Peyer's patch (tissue), 4 donors: Measurements from ENCODE around the gene P2RX7. TPM values are rescaled to one million over a fixed set of nuclear protein-coding genes. Genes with fewer than 3 reads are reported as not detected.

Experiments used
- DNase-seq, 3 donors: peaks; one replicate each; pipeline ENCODE4 v3.0.0-alpha.2; 2017 to 2019
- H3K27ac ChIP-seq, 4 donors: fragments of 200-600 bp; sonication (generic); one replicate each; pipeline ENCODE4 v1.5.1; 2016 to 2019
- H3K27me3 ChIP-seq, 2 donors: fragments of 200-600 bp; sonication (generic); one replicate each; pipeline ENCODE4 v1.5.1; 2019
- H3K36me3 ChIP-seq, 3 donors: fragments of 200-600 bp; sonication (generic); one replicate each; pipeline ENCODE4 v1.5.1; 2016 to 2019
- H3K4me1 ChIP-seq, 4 donors: fragments of 200-600 bp; sonication (generic); one replicate each; pipeline ENCODE4 v1.5.1; 2016 to 2019
- H3K4me3 ChIP-seq, 4 donors: fragments of 200-600 bp; sonication (generic); 1 replicate in 3 of 4; 2 replicates in 1 of 4; pipeline ENCODE4 v1.5.1; 2016 to 2019; ENCODE audit warnings: mild to moderate bottlenecking in 1 of 4
- H3K9me3 ChIP-seq, 4 donors: fragments of 200-600 bp; sonication (generic); one replicate each; pipeline ENCODE4 v1.5.1; 2016 to 2019; ENCODE audit warnings: mild to moderate bottlenecking in 1 of 4
- POLR2A ChIP-seq, 2 donors: fragments of 450-650 bp; IDR thresholded peaks; one replicate each; pipeline ENCODE4 v1.5.1; 2017; ENCODE audit warnings: antibody characterized with exemption in 2 of 2, mild to moderate bottlenecking in 2 of 2, moderate library complexity in 2 of 2
- total RNA-seq, 4 donors: library from RNA; depleted of rRNA; stranded (reverse); fragments of >200 nt; gene quantifications; one replicate each; pipeline ENCODE4 v1.1.0, GENCODE V29; 2016
- TF ChIP-seq, protein P1 (sequence below), 6 experiments: fragments of 450-650 bp in 4 of 6; fragments of 200-600 bp in 2 of 6; sonication (generic) in 1 of 6; IDR thresholded peaks; one replicate each; pipeline ENCODE4 v1.5.1; 2017 to 2019; ENCODE audit warnings: antibody characterized with exemption in 6 of 6, mild to moderate bottlenecking in 3 of 6, moderate library complexity in 1 of 6

P2RX7 gene
- total RNA-seq, 4 donors from 2014 or later = 1.0 to 9.1 (median 1.7) TPM; not detected in 1

DNA sequence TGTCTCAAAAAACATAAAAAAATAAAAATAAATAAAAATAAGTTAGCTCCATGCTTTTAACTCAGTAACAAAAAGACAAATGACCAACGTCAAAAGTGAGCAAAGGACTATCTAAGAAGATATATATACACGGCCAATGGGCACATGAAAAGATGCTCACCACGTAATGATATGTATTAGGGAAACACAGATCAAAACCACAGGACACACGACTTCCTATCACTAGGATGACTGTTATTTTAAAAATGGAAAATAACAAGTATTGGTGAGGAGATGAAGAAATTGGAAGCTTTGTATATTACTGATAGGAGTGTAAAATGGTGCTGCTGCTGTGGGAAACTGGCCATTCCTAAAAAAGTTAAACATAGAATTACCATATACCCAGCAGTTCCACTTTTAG lies 20.2 kb upstream of the P2RX7 start:
- DNase-seq = no peak
- Histone ChIP-seq H3K4me1 (no peaks in the 10 kb centered on the region), H3K27ac (no peak overlapping the region), H3K4me3 (no peak overlapping the region), H3K9me3 (no peaks in the 10 kb centered on the region), H3K27me3 (no peaks in the 10 kb centered on the region), H3K36me3 (no peaks in the 10 kb centered on the region)
- TF ChIP-seq POLR2A (IDR thresholded peaks at IDR 0.05) = no peak
- TF ChIP-seq, protein P1, sequence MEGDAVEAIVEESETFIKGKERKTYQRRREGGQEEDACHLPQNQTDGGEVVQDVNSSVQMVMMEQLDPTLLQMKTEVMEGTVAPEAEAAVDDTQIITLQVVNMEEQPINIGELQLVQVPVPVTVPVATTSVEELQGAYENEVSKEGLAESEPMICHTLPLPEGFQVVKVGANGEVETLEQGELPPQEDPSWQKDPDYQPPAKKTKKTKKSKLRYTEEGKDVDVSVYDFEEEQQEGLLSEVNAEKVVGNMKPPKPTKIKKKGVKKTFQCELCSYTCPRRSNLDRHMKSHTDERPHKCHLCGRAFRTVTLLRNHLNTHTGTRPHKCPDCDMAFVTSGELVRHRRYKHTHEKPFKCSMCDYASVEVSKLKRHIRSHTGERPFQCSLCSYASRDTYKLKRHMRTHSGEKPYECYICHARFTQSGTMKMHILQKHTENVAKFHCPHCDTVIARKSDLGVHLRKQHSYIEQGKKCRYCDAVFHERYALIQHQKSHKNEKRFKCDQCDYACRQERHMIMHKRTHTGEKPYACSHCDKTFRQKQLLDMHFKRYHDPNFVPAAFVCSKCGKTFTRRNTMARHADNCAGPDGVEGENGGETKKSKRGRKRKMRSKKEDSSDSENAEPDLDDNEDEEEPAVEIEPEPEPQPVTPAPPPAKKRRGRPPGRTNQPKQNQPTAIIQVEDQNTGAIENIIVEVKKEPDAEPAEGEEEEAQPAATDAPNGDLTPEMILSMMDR (IDR thresholded peaks at IDR 0.05) = no peak

DNA sequence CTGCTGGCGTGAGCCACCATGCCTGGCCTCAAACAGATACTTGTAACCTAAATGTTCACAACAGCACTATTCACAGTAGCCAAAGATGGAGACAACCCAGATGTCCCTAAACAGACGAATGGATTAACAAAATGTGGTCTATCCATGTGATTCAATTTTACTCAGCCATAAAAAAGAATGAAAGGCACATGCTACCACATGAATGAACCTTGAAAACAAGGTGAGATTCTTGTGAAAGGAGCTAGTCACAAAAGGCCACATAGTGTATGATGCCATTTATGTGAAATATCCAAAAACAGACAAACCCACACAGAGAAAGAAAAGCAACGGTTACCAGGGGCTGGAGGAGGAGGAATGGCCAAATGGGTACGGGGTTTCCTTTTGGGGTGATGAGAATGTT lies 19.6 kb upstream of the P2RX7 start:
- DNase-seq = no peak
- no peak overlapping the region for H3K27ac ChIP-seq
- H3K4me3 ChIP-seq = no peak overlapping the region
- H3K36me3 ChIP-seq = no peaks in the 10 kb centered on the region
- H3K27me3 ChIP-seq = no peaks in the 10 kb centered on the region
- no peak for TF ChIP-seq POLR2A (IDR thresholded peaks at IDR 0.05)
- TF ChIP-seq, protein P1 (IDR thresholded peaks at IDR 0.05) = no peak
- no peaks in the 10 kb centered on the region for H3K4me1 ChIP-seq
- H3K9me3 ChIP-seq = no peaks in the 10 kb centered on the region

DNA sequence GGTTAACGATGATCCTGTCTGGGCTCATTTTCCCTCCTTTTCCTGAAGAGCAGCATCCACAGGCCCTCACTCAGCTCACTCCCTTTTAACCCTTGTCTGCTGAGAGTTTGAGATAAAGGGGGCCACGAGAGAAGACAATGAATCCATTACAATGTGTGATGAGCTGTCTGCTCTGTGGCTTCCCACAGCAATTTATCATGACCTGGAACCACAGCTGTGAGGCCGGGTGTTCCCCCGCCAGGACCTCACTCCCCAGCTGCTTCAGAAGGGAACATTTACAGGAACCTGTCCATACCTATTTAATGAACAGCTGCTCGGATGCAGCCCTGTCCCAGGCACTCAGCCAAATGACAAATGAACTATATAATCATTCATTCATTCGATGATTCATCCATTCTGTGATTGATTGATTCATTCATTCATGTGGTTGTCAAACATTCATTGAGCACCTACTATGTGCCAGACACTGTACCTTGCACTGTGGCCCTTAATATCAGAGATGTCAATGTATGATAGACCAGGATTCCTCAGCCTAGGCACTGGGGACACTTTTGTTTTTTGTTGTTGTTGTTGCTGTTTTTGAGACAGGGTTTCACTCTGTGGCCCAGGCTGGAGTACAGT lies 18.5 kb upstream of the P2RX7 start:
- no peak for DNase-seq
- H3K9me3 ChIP-seq = no peaks in the 10 kb centered on the region
- H3K27ac ChIP-seq = no peak overlapping the region
- H3K4me1 ChIP-seq = no peaks in the 10 kb centered on the region
- no peaks in the 10 kb centered on the region for H3K36me3 ChIP-seq
- no peak overlapping the region for H3K4me3 ChIP-seq
- TF ChIP-seq POLR2A (IDR thresholded peaks at IDR 0.05) = no peak
- TF ChIP-seq, protein P1 (IDR thresholded peaks at IDR 0.05) = no peak
- no peaks in the 10 kb centered on the region for H3K27me3 ChIP-seq

GRCh38 chr12:121114806-121115205 lies 17.9 kb upstream of the P2RX7 start:
- H3K9me3 ChIP-seq = no peaks in the 10 kb centered on the region
- H3K36me3 ChIP-seq = no peaks in the 10 kb centered on the region
- no peaks in the 10 kb centered on the region for H3K4me1 ChIP-seq
- TF ChIP-seq, protein P1 (IDR thresholded peaks at IDR 0.05) = no peak
- no peak for TF ChIP-seq POLR2A (IDR thresholded peaks at IDR 0.05)
- H3K27me3 ChIP-seq = no peaks in the 10 kb centered on the region
- H3K27ac ChIP-seq = no peak overlapping the region
- no peak overlapping the region for H3K4me3 ChIP-seq
- no peak for DNase-seq

DNA sequence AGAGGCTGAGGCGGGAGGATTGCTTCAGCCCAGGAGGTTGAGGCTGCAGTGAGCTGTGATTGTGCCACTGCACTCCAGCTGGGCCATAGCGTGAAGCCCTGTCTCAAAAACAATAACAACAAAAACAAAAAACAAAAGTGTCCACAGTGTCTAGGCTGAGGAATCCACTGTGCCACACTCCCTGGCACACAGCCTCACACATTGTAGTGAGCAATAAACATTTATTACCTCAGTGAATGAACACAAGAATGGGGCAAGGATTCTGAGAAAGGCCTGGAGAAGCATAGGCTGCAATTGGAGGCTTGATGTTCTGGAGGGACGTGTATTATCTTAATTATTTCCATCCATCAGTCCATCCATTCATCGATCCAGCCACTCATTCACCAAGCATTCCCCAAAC lies 17.1 kb upstream of the P2RX7 start:
- Histone ChIP-seq H3K27ac (no peak overlapping the region), H3K4me1 (no peaks in the 10 kb centered on the region), H3K9me3 (no peaks in the 10 kb centered on the region), H3K36me3 (no peaks in the 10 kb centered on the region), H3K27me3 (no peaks in the 10 kb centered on the region), H3K4me3 (no peak overlapping the region)
- no peak for DNase-seq
- TF ChIP-seq, protein P1 (IDR thresholded peaks at IDR 0.05) = no peak
- TF ChIP-seq POLR2A (IDR thresholded peaks at IDR 0.05) = no peak
